HG03442 (cell line): ENCODE measurements around the gene B4GAT1.
"Not testable (repeated sequence)": the region's sequence is repeated elsewhere in the genome, so short reads cannot be mapped to it uniquely, and the experiment has no call there.

ENCODE experiments used
- ATAC-seq: cut with Tn5 transposase; IDR thresholded peaks from one replicate; pipeline ENCODE4 v1.9.1; 2021; ENCODE audit warnings: mild to moderate bottlenecking, moderate library complexity; ENCODE audit not compliant: unreplicated experiment

Gene B4GAT1

GRCh38 chr11:66312549-66313320, 34.7 kb downstream of the B4GAT1 start:
- ATAC-seq, result peak; percentile 62

GRCh38 chr11:66311965-66312548, 35.4 kb downstream of the B4GAT1 start:
- peak; percentile 66 for ATAC-seq

- no peak for ATAC-seq
Observed at GRCh38 chr11:66311470-66311964, 35.9 kb downstream of the B4GAT1 start.

GRCh38 chr11:66310803-66311440, 36.5 kb downstream of the B4GAT1 start:
- not testable (repeated sequence) for ATAC-seq

- no peak for ATAC-seq
Observed at GRCh38 chr11:66310324-66310723, 37.1 kb downstream of the B4GAT1 start.

GRCh38 chr11:66309475-66309874, 38.0 kb downstream of the B4GAT1 start:
- no peak for ATAC-seq

GRCh38 chr11:66302656-66303055, 44.8 kb downstream of the B4GAT1 start:
- no peak for ATAC-seq

GRCh38 chr11:66299186-66299585, 48.2 kb downstream of the B4GAT1 start:
- no peak for ATAC-seq

- ATAC-seq, result no peak
Observed at GRCh38 chr11:66297610-66298009, 49.8 kb downstream of the B4GAT1 start.
